ENCODE results near the gene AGBL4. TPM values are rescaled to one million over a fixed set of nuclear protein-coding genes. Genes with fewer than 3 reads are reported as not detected.

AGBL4 gene
- total and polyA plus RNA-seq, 10 donors: 0.05 to 1.8 (median 0.32) TPM; not detected in 1

GRCh38 chr1:48710318-48710717, 1313.4 kb downstream of the AGBL4 start:
- Histone ChIP-seq H3K36me3 (no peaks in the 10 kb centered on the region), H3K27ac (no peak overlapping the region), H3K4me1 (no peaks in the 10 kb centered on the region), H3K9me3 (no peaks in the 10 kb centered on the region), H3K4me3 (no peak overlapping the region), H3K27me3 (replicated peaks in 1 of 7) (no peaks in the 10 kb centered on the region)
- no peak for DNase-seq
- WGBS, 5 donors: 82 to 98% (median 92%) methylated on average over 2 of the region's 2 CpGs
- intact Hi-C loops (cut with DNase I; ENCODE audit: low total_unique reads): no loop called here
- TF ChIP-seq POLR2A (IDR thresholded peaks at IDR 0.05): no peak
- TF ChIP-seq CTCF (IDR thresholded peaks at IDR 0.05 in 8 of 11, conservative IDR thresholded peaks at IDR 0.05 in 3 of 11): no peak
- TF ChIP-seq POLR2AphosphoS5 (IDR thresholded peaks at IDR 0.05): no peak

GRCh38 chr1:48704736-48705135, 1319.0 kb downstream of the AGBL4 start:
- no peak overlapping the region for H3K27ac ChIP-seq
- no peaks in the 10 kb centered on the region for H3K36me3 ChIP-seq
- no peak for DNase-seq
- H3K4me3 ChIP-seq: no peak overlapping the region
- intact Hi-C loops (cut with DNase I; ENCODE audit: low total_unique reads): no loop called here
- peaks cover 0 to 3% (median 0%) of the 10 kb centered on the region in 7 donors for H3K27me3 ChIP-seq (replicated peaks in 1 of 7)
- TF ChIP-seq CTCF (IDR thresholded peaks at IDR 0.05 in 8 of 11, conservative IDR thresholded peaks at IDR 0.05 in 3 of 11) (no peak), POLR2AphosphoS5 (IDR thresholded peaks at IDR 0.05) (no peak), POLR2A (IDR thresholded peaks at IDR 0.05) (no peak)
- 91 to 98% (median 93%) methylated on average over 6 of the region's 6 CpGs for WGBS, 5 donors
- H3K9me3 ChIP-seq: no peaks in the 10 kb centered on the region
- H3K4me1 ChIP-seq: no peaks in the 10 kb centered on the region

- intact Hi-C loops (cut with DNase I; ENCODE audit: low total_unique reads): no loop called here
- Histone ChIP-seq H3K27ac (no peak overlapping the region), H3K4me1 (no peaks in the 10 kb centered on the region), H3K36me3 (no peaks in the 10 kb centered on the region), H3K27me3 (replicated peaks in 1 of 7) (peaks cover 0 to 3% (median 0%) of the 10 kb centered on the region in 7 donors), H3K9me3 (no peaks in the 10 kb centered on the region), H3K4me3 (no peak overlapping the region)
- no peak for DNase-seq
- no peak for TF ChIP-seq POLR2AphosphoS5 (IDR thresholded peaks at IDR 0.05)
- no peak for TF ChIP-seq POLR2A (IDR thresholded peaks at IDR 0.05)
- no peak for TF ChIP-seq CTCF (IDR thresholded peaks at IDR 0.05 in 8 of 11, conservative IDR thresholded peaks at IDR 0.05 in 3 of 11)
- WGBS, 5 donors: 84 to 95% (median 86%) methylated on average over 2 of the region's 2 CpGs
These were observed 1322.3 kb downstream of the AGBL4 start for GRCh38 chr1:48701445-48701844.

- Histone ChIP-seq H3K9me3 (no peaks in the 10 kb centered on the region), H3K27ac (no peak overlapping the region), H3K27me3 (replicated peaks in 1 of 7) (peaks cover 0 to 4% (median 0%) of the 10 kb centered on the region in 7 donors), H3K4me3 (no peak overlapping the region), H3K4me1 (no peaks in the 10 kb centered on the region), H3K36me3 (no peaks in the 10 kb centered on the region)
- WGBS, 5 donors: 19 to 28% (median 24%) methylated on average over 5 of the region's 5 CpGs
- TF ChIP-seq CTCF (IDR thresholded peaks at IDR 0.05 in 8 of 11, conservative IDR thresholded peaks at IDR 0.05 in 3 of 11) (peak; percentile 44 to 91 (median 84)), POLR2AphosphoS5 (IDR thresholded peaks at IDR 0.05) (no peak)
- DNase-seq: peak; percentile 83
- intact Hi-C loops (cut with DNase I; ENCODE audit: low total_unique reads): no loop called here
These were observed 1326.6 kb downstream of the AGBL4 start for GRCh38 chr1:48697066-48697707.
